ENCODE results near the gene SLC6A17.

Gene SLC6A17

DNA sequence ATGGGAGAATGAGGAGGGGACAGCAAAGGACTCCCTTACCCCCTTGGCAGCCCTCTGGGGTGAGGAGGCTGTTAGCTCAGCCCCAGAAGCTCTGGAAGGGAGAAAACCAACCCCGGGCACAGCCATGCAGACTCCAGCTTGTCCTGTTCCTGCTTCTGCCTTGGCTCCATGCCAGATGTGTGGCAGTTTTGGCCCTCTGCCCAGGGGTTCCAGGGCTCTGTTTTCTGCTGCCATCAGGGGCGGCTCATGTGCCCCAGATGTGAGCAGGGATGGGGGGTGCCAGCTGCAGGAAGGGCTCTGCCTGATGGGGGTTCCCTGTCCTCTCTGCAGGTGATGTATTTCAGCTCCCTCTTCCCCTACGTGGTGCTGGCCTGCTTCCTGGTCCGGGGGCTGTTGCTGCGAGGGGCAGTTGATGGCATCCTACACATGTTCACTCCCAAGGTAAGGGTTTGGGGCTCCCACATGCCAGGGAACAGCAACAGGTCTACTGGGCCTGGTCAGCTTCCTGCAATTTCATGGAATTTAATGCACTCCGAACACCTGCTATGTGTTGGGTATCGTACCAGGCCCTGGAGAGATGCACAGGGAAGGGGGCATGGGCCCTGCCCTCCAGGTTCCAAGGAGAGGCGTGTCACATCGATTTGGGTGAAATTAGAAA lies 26.1 kb downstream of the SLC6A17 start:
- no peak for DNase-seq

DNA sequence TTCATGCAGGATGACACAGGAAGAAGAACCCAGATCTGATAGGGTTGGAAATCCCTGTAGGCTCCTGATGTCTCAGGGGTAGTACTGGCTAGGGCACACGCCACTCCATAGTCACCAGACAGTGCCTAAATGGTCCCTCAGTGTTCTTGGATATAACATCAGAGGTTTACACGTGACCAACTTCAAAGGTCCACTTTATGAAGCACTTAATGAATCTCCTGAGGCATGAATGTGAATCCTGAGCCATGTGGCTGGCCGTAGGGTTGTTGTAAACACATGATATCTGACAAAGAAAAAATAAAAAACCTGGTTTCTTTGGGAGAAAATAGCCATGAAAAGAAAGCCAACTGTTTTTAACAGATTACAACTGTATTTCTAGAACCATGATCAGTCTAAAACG lies 27.5 kb downstream of the SLC6A17 start:
- DNase-seq, result no peak

DNA sequence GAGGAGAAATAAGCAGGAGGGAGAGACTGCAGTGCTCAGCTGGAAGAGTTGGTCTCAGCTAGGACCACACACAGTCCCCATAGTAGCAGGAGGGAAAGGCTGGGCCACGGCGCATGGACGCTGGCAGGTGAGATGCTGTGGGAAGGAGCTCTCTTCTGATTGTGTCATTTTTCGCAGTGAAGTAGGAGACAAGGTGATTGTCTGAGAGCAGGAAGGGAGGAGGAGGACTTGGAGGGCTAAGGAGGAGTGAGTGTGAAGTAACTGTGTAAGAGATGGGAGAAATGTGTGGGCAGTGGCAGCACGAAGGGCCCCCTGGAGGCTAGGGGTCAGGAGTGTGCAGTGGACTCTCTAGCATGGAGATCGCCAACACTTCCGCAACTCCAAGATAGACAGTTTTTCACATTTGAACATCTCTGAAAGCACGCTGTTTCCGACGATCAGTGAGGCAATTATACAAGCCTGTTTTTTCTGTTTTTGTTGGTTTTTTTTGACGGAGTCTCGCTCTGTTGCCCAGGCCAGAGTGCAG lies 33.4 kb downstream of the SLC6A17 start:
- DNase-seq, result no peak

DNA sequence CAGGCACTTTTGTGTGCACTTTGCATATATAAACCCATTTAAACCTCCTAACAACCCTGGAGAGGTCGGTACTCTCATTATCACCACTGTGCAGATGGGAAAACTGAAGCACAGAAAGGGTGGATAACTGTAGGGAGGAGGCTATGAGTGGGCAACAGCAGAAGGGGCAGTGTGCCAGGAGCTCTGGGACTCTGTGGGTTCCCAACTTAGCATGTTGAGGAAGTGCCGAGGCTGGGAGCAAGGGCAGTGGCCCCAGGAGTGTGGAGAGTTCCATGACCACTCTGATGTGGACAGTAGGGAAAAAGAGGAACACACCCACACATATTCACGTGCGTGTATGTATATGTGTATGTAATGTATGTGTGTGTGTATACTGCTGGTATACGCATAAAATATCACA lies 34.2 kb downstream of the SLC6A17 start:
- DNase-seq, result no peak

DNA sequence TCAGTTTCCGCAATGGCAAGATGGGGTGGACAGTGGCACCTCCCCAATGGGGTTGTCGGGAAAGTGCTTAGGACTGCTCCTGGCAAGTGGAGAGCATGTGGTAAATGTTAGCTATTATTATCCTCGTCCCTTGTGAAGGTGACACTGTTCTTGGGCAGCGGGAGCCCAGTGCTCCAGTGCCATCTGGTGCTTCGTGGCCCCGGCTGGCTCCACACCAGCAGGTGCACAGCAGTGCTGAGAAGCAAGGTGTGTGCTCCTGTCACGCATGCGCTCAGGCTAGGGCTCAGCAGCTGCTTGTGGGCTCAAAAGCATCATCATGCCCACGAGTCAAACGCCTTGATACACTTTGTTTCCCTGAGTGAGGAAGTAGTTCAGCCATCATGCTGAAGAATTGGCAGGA lies 34.9 kb downstream of the SLC6A17 start:
- no peak for DNase-seq

DNA sequence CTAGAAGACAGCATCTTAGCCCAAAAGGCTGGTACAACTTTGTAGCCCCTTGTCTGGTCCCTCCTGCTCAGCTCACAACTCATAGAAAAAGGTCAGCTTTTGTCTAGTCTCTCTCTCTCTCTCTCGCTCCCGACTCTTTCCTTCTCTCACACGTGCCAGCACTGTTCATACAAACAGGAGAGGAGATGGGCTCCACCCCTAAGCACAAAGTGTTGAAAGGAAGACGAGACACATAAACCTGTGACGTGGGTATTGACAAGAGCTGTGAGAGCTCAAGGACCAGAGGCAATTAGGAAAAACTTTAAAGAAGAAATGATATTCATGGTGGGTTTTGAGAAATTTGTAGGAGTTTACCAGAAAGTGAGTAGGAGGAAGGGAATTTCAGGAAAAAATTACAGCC lies 36.3 kb downstream of the SLC6A17 start:
- no peak for DNase-seq

DNA sequence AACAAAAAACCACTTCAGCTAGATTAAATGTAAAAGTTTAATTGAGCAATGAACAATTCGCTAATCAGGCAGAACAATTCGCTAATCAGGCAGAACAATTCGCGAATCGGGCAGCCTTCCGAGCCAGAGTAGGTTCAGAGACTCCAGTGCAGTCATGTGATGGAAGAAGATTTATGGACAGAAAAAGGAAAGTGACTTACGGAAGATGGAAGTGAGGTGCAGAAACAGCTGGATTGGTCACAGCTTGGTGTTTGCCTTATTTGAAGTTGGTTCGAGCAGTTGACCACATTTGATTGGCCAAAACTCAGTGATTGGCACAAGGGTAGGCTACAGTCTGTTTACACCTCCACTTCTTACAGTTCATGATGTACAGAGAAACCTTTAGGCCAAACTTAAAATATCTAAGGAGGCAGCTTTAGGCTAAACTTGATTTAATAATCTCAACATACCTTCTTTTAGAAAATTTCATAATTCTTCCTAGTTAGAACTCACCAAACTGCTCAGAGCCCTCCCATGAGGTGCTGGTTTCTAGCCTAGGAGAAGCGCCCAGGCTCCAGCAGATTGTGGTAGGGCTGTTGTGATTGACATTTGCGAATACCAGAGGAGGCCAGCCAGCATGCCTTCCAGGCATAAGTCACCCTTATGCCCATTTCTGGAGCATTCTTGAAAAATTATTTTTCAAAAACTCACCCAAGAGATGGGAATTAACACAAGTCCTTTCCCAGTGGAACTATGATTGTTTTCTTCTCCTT lies 37.0 kb downstream of the SLC6A17 start:
- no peak for DNase-seq

DNA sequence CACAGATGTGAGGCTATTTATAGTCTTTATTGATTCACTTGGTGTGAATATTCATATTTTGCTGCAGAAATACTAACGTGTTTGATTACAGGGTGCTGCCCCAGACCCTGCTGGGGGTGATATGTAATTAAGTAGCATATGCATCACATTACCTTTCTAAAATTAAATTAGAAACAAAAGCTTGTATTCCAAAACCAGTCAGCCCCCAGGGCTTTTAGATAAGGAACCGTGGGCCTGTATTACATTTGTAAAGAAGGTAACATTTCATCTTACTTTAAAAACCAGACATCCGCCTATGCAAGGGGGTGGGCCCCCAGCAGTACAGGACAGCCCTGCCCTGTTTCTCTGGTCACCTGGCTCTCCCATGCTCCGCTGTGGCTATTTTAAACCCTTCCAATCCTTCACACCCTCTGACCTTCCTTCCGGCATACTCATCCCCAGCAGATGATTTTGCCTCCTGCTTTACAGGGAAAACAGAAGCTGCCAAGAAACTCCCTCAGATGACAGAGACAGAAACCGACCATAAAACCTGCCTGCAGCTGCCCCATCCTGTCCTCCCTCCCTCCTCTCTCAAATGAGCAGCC lies 37.8 kb downstream of the SLC6A17 start:
- no peak for DNase-seq

DNA sequence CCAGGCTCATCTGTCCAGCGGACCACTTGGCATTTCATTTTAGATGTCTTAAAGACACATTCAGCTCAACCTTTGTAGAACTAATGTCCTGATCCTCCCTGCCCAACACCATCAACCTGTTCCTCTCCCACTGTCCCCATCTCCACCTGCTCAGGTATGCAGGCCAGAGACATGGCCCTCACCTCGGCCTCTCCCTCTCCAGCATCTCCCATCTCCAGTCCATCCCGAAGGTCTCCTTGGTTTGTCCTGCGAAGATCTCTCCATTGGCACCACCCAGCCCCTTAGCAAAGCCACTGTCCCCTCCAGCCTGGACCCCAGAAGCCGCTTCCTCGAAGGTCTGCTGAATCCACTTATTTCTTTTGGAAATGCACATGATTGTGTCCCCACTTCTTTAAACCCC lies 38.9 kb downstream of the SLC6A17 start:
- no peak for DNase-seq

DNA sequence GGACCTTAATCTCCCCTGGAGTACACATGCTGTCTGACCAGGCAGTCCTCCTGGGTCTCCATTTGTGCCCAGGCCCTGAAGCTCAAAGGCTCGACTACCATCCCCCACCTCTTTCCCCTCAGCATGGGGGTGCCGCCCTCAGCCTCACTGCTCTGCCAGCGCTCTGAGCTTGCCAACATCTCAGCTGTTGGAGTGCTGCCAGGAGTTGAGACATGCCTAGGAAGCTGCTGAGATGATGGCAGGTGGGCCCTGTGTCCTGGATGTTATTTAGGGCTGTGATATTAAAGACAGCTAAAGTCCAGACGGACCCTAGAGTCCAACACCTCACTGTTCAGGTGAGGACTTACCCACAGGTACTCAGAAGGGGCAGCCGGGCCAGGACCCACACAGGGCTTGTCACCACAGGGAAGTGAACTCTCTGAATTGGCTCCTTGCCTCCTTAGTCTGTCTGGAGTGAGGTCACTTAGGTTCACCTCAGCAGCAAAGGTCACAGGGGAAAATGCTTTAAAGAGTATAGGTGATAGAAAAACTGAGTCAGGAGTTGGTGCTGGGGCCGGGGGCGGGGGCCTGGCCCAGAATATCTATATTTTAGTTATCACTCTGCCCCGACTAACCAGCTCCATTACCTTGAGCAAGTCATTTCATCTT lies 40.1 kb downstream of the SLC6A17 start:
- no peak for DNase-seq

DNA sequence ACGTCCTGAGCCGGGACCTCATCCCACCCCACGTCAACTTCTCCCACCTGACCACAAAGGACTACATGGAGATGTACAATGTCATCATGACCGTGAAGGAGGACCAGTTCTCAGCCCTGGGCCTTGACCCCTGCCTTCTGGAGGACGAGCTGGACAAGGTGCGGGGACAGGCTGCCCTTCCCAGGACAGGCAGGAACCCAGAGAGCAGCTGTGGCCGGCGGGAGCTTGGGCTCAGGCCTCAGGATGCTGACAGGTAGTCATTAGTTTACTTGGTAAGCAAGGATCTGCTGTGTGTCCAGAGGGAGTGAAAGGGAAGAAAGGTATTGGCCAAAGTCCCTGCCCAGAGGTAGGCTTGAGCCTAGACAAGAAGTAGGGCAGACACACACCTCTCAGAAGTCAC lies 42.2 kb downstream of the SLC6A17 start:
- no peak for DNase-seq

DNA sequence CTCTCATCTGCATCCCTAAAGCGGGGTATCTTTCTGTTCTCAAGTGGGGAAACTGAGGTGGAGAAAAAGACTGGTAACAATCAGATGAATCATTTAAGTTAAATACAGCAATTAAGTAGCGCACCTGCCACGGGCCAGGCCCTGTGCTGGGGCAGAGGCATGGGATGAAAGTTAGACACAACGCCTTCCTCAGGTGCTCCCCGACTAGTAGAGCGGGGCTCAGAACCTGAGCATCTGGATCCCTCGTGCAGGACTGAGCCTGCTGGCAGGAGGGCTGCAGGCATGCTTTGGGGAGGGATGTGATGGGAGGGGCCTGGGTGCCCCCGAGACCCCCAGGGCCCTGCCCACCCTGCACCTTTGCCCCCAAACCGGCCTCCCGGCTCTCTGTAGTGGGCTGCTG lies 44.9 kb downstream of the SLC6A17 start:
- no peak for DNase-seq

DNA sequence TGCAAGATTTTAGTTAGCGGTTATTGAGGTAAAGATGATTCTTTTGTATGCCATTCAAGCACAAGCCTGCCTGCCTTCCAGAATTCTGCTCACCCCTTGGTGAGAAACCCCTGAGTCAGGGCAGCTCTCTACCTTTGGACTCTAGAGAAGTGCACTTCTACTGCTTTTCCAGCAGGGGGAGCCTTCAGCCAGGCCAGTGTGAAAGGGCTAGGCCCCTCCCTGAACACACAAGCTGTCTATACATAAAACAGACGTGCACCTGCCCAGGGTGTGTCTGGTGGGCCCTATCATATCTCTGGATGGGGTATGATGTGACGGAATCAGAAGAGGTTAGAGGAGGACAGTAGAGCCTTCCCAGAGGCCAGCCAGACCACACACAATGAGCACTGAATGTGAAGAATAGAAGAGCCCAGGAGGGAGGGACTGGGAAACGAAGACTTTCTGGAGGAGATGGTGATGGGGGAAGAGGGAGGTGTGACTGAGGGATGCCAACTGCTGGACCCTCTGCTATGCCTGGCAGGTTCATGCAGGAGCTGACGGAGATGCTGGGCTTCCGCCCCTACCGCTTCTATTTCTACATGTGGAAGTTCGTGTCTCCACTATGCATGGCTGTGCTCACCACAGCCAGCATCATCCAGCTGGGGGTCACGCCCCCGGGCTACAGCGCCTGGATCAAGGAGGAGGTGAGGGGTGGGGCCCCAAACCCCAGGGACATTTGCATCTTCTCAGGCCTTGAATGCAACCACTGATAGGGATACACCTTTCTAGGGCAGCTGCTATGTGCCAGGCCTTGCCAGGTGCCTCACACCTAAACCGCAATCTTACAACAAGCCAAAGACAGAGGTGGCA lies 46.8 kb downstream of the SLC6A17 start:
- peak; percentile 34 for DNase-seq

DNA sequence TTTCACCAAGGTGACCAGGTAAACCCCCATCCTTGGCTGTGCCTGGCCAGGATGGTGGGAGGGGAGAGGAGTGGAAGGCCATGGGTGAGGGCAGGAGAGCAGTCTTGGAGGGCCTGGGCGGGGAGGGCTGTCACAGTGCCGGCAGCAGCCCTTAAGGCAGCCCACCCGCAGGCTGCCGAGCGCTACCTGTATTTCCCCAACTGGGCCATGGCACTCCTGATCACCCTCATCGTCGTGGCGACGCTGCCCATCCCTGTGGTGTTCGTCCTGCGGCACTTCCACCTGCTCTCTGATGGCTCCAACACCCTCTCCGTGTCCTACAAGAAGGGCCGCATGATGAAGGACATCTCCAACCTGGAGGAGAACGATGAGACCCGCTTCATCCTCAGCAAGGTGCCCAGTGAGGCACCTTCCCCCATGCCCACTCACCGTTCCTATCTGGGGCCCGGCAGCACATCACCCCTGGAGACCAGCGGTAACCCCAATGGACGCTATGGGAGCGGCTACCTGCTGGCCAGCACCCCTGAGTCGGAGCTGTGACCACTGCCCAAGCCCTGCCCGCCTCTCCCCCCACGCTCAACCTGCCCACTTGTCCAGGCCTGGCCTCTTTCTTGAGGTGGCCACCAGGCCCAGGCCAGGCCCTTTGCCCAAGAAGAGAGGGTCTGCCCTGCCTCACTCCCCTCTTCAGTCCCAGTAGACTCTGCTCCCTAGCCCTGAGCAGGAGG lies 47.8 kb downstream of the SLC6A17 start:
- DNase-seq, result no peak

DNA sequence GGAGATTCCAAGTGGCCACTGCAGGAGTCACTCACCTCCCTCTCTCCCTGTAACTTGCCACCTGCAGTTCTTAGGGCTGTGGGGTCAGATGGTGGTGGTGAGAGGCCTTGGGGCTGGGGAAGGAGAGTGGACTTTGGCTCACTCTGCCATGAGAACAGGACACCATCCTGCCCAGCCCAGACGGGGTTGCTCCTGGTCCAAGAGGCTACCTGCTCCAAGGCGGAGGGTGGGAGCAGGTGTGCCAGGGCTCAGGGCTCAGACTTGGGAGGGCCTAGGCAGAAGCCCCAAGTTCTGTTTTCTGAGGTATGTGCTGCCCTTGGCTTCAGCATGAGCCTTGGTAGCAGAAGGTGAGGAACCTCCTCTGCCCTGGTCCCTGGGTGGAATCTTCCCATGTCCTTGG lies 48.5 kb downstream of the SLC6A17 start:
- DNase-seq, result no peak

DNA sequence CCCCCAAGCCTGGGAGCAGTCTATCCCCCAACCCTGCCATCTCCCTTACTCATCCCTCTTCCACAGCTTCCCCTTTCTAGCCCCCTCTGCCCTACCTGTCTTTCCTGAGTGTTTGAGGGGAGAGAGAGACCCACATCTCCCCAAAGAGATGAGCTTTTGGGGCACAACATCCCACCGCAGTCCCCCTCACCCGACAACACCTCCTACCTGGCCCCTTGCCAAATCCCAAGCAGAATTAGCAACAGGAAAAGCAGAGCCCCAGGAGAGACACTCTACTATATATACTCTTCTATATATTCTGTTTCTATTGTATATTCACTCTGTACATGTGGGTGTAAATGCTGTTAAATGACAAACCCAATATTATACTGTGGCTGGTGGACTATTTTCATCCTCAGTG lies 49.9 kb downstream of the SLC6A17 start:
- no peak for DNase-seq

DNA sequence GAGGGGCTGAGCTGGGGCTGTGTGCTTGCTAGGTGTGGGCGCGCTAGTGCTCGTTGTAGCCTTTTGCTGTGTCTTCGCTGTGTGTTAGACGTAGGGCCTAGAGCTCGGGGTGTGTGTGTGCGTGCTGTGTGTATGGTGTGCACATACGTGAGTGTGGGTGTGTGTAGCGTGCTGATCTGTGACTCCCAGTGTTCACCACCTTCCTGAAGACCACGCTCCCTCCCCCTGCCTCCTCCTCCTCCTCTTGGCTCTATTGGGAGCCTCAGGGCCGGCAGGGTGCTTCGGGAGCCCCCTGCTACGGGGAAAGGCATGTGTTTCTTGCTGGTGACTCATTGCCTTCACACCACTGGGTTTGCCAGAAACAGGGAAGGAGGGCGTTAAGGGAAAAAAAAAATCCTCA lies 50.4 kb downstream of the SLC6A17 start:
- no peak for DNase-seq

DNA sequence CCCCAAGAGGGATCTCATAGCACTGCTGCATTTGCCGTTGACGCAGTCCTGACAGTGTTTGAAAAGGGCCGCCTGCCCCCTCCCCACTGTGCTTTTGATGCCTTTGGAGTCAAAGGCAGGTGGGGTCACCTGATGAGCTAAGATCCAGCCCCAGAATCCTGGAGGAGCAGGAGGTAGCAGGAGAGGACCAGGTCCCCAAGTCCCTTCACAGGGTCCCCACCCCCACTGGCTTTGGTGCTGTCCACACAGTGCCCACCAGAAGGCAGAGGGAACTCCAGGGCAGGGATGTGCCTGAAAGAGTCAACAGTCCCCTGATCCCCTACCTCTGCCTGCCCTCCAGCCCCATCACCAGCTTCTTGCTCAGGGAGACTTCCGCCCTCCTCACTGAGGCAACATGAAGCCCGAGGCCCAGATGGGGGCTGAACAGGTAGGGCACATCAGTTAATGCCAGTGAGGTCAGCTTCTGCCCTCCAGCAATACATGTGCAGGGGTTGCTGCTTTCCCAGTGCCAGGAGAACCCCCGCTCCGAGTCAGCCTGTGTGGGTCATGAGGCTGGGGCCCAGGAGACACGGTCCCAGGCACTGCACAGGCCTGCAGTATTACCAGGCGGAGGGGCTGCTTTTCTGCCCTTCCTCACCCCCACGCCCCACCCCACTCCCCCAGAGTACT lies 51.0 kb downstream of the SLC6A17 start:
- DNase-seq, result no peak

DNA sequence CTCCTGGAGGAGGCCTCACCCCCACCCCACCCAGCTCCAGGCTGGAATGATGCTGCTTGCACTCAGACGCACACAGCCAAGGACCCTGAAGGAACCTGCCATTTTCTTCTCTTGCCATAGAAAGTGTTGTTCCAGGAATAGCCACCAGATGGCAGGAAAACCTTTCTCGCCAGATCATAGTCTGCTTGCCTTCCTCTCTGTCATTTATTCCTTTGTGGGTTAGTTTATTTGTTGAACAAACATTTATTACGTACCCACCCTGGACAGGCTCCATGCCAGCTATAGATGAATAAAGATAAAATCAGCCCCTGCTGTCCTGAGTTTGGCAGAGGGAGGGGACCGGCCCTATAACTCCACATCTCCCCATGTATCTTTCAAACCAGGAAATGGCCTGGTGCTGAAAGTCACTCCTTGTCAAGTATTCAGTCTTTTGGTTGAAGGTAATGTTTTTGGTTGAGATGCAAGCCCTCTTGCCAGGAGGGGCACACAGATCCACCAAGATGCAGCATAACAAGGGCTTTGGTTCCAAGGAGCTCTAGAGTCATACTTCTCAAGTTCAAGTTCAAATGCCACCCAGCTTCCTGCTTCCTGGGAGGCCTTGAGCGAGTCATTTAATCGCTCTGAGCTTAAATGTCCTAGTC lies 52.8 kb downstream of the SLC6A17 start:
- DNase-seq, result peak; percentile 62

DNA sequence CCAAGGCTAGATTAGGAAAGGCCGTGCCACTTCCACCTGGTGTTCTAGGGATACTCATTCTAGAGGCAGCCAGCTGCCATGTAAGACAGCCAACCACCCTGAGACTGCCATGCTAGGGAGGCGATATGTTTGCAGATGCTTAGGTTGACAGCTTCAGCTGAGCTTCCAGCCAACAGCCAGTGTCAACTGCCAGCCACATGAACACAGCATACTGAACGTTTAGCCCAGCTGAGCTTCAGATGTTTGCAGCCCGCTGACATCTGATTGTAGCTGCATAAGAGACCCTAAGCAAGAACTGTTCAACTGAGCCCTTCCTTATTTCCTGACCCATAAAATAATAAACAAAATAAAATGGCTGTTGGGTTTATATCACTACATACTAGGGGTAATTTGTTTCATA lies 54.9 kb downstream of the SLC6A17 start:
- DNase-seq, result no peak

Data from T-helper 9 cell (primary cell).